Suprapubic skin (tissue), 3 donors: ENCODE results near the gene WIPF2.

ENCODE experiments used
- POLR2A ChIP-seq, 2 donors: fragments of 450-650 bp; IDR thresholded peaks; one replicate each; pipeline ENCODE4 v1.6.1; 2017; ENCODE audit warnings: antibody characterized with exemption in 2 of 2, mild to moderate bottlenecking in 2 of 2, moderate library complexity in 2 of 2
- TF ChIP-seq, protein P1 (sequence below), 2 donors: fragments of 200-600 bp in 1 of 2; fragments of 450-650 bp in 1 of 2; sonication (generic) in 1 of 2; IDR thresholded peaks; one replicate each; pipeline ENCODE4 v1.5.1; 2016 to 2019; ENCODE audit warnings: antibody characterized with exemption in 2 of 2, mild to moderate bottlenecking in 1 of 2, moderate library complexity in 1 of 2

DNA sequence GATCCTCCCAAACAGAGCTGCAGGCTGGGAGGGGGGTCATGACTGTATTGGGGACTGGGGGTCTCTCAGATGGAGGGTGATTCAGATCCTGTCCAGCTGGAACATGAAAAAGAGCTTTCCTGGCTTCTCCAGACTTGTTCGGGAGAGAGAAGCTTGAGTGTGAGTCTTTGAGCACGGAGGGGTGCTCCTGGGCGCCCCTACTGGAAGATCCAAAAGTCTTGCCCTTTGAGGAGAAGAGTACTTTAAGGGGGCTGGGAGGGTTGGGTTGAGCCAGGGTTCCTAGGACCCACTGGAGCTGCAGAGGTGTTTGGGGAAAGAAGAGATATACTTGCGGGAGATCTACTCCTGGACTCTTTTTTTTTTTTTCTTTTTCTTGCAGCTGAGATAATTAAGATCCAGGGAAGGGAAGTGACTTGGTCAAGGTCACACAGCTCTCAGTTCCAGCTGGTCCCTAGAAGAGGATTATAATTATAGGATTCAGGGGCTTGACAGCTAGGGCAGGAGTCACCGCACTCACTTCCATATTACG lies 98.3 kb downstream of the WIPF2 start:
- TF ChIP-seq POLR2A (IDR thresholded peaks at IDR 0.05): no peak
- TF ChIP-seq, protein P1, sequence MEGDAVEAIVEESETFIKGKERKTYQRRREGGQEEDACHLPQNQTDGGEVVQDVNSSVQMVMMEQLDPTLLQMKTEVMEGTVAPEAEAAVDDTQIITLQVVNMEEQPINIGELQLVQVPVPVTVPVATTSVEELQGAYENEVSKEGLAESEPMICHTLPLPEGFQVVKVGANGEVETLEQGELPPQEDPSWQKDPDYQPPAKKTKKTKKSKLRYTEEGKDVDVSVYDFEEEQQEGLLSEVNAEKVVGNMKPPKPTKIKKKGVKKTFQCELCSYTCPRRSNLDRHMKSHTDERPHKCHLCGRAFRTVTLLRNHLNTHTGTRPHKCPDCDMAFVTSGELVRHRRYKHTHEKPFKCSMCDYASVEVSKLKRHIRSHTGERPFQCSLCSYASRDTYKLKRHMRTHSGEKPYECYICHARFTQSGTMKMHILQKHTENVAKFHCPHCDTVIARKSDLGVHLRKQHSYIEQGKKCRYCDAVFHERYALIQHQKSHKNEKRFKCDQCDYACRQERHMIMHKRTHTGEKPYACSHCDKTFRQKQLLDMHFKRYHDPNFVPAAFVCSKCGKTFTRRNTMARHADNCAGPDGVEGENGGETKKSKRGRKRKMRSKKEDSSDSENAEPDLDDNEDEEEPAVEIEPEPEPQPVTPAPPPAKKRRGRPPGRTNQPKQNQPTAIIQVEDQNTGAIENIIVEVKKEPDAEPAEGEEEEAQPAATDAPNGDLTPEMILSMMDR (IDR thresholded peaks at IDR 0.05): peak; percentile 7 to 65
